IgD-negative memory B cell (primary cell): ENCODE data around the gene CRYGS. TPM values are rescaled to one million over a fixed set of nuclear protein-coding genes. Genes with fewer than 3 reads are reported as not detected.
"Not testable (repeated sequence)": the region's sequence is repeated elsewhere in the genome, so short reads cannot be mapped to it uniquely, and the experiment has no call there.

Source experiments
- H3K27ac Mint-ChIP-seq, 3 donors: one replicate each; pipeline ENCODE4 v1.8.0; 2020 to 2022; ENCODE audit warnings: mild to moderate bottlenecking in 3 of 3, mixed read lengths in 3 of 3, moderate library complexity in 1 of 3
- H3K27me3 Mint-ChIP-seq: one replicate; pipeline ENCODE4 v1.8.0; 2021; ENCODE audit warnings: mixed read lengths
- H3K36me3 Mint-ChIP-seq: one replicate; pipeline ENCODE4 v1.8.0; 2020; ENCODE audit warnings: mild to moderate bottlenecking, mixed read lengths
- H3K4me1 Mint-ChIP-seq, 3 donors: one replicate each; pipeline ENCODE4 v1.8.0; 2020 to 2022; ENCODE audit warnings: mixed read lengths in 3 of 3, mild to moderate bottlenecking in 1 of 3
- H3K4me3 Mint-ChIP-seq, 4 donors: one replicate each; pipeline ENCODE4 v1.8.0; 2020 to 2022; ENCODE audit warnings: mild to moderate bottlenecking in 4 of 4, mixed read lengths in 4 of 4, moderate library complexity in 3 of 4
- H3K9me3 Mint-ChIP-seq, 3 donors: one replicate each; pipeline ENCODE4 v1.8.0; 2020 to 2021; ENCODE audit warnings: mixed read lengths in 3 of 3, mild to moderate bottlenecking in 1 of 3
- polyA plus RNA-seq: library from polyadenylated mRNA; unstranded; fragments of 300-500 nt; fragmentation: Illumina TruSeq; gene quantifications from one replicate; pipeline ENCODE4 v1.2.3, GENCODE V29; 2021

The CRYGS gene
- polyA plus RNA-seq, 1 donor from 2014 or later, result not detected

GRCh38 chr3:186502138-186502948, 41.8 kb downstream of the CRYGS start:
- Mint-ChIP-seq H3K4me3 (no peak overlapping the region), H3K27me3 (peaks cover 7% of the 10 kb centered on the region), H3K27ac (no peak overlapping the region), H3K4me1 (peaks cover 3 to 5% (median 4%) of the 10 kb centered on the region in 3 donors), H3K36me3 (no peaks in the 10 kb centered on the region), H3K9me3 (peaks cover 0 to 5% (median 0%) of the 10 kb centered on the region in 3 donors)

GRCh38 chr3:186499949-186500348, 44.2 kb downstream of the CRYGS start:
- H3K36me3 Mint-ChIP-seq, H3K27ac Mint-ChIP-seq, H3K4me3 Mint-ChIP-seq, H3K4me1 Mint-ChIP-seq, H3K9me3 Mint-ChIP-seq, H3K27me3 Mint-ChIP-seq: not testable (repeated sequence)

DNA sequence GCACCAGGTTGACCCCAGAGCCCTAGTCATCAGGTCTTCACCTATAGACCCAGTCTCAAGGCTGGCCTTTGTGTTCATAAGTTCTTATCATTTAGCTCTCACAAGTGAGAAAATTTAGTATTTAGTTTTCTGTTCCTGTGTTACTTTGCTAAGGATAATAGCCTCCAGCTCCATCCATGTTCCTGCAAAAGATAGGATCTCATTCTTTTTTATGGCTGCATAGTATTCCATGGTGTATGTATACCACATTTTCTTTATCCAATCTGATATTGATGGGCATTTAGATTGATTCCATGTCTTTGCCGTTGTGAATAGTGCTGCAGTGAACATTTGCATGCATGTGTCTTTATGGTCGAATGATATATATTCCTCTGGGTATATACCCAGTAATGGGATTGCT, 46.2 kb downstream of the CRYGS start:
- H3K4me3 Mint-ChIP-seq, H3K36me3 Mint-ChIP-seq, H3K27ac Mint-ChIP-seq, H3K27me3 Mint-ChIP-seq, H3K9me3 Mint-ChIP-seq, H3K4me1 Mint-ChIP-seq: not testable (repeated sequence)

DNA sequence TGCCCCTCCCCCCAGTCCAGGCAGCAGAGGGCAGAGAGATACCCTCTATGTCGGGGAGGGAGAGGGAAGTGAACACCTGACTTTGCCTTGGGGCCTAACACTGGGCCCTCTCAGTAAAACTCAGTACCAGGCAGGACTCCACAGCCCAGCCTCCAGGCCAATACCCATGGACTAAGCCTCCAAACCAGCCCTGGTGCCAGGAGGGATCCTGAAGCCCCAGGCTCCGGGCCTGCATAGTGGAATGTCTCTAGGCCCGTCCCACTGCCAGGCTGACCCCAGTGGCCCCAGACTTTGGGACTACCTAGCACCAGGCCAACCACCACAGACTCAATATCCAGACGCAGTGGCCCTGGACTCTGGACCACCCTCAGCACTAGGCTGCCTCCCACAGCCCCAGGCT, 46.6 kb downstream of the CRYGS start:
- no peaks in the 10 kb centered on the region for H3K36me3 Mint-ChIP-seq
- H3K4me1 Mint-ChIP-seq, result peaks cover 0 to 2% (median 0%) of the 10 kb centered on the region in 3 donors
- H3K9me3 Mint-ChIP-seq, result peaks cover 0 to 5% (median 0%) of the 10 kb centered on the region in 3 donors
- no peak overlapping the region for H3K4me3 Mint-ChIP-seq
- H3K27ac Mint-ChIP-seq, result no peak overlapping the region
- no peaks in the 10 kb centered on the region for H3K27me3 Mint-ChIP-seq

- Mint-ChIP-seq H3K4me3 (peak overlapping the region in 1 of 4 donors; percentile 63), H3K36me3 (no peaks in the 10 kb centered on the region), H3K27ac (no peak overlapping the region), H3K4me1 (peaks cover 0 to 2% (median 0%) of the 10 kb centered on the region in 3 donors), H3K27me3 (no peaks in the 10 kb centered on the region), H3K9me3 (peaks cover 0 to 5% (median 0%) of the 10 kb centered on the region in 3 donors)
Measured at GRCh38 chr3:186496635-186497034, 47.5 kb downstream of the CRYGS start.

- Mint-ChIP-seq H3K9me3 (peaks cover 0 to 5% (median 0%) of the 10 kb centered on the region in 3 donors), H3K36me3 (no peaks in the 10 kb centered on the region), H3K4me1 (peaks cover 0 to 2% (median 0%) of the 10 kb centered on the region in 3 donors), H3K4me3 (no peak overlapping the region), H3K27ac (no peak overlapping the region), H3K27me3 (no peaks in the 10 kb centered on the region)
Measured at GRCh38 chr3:186496016-186496415, 48.2 kb downstream of the CRYGS start.

DNA sequence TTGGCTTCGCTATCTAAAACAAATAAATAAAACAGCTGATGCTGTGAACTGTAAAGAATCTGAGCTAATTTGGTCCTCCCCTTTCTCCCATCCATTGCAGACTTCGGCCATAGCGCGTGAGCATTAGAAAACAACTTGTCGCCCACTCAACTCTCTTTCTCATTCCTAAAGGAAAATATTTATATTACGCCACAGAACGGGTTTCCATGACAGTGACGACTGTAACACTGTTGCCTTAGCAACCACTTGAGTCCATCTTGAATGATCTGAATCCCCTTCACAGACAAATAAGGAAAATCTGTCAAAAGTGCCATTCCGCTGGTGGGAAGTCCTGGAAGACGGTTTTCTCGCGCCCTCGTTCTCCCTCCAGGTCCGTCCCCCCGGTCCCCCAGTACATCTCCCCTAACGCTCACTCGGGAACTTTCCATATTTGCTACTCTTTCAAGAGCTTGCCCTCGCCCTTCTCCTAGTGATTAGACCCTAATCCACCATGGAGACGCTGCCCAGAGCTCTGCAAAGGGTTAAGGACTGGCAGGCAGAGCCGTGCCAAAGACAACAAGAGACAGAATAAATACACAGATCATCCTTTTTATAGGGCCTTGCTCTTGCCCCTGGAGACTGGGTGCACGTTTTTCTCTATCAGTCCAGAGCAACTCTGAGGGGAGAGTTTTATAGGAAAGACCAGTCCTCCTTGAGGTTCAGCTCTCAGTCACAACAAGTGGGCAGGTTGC, 50.5 kb downstream of the CRYGS start:
- no peaks in the 10 kb centered on the region for H3K27me3 Mint-ChIP-seq
- H3K27ac Mint-ChIP-seq, result no peak overlapping the region
- peaks cover 0 to 5% (median 0%) of the 10 kb centered on the region in 3 donors for H3K9me3 Mint-ChIP-seq
- peaks cover 2% of the 10 kb centered on the region for H3K36me3 Mint-ChIP-seq
- peaks cover 0 to 2% (median 1%) of the 10 kb centered on the region in 3 donors for H3K4me1 Mint-ChIP-seq
- H3K4me3 Mint-ChIP-seq, result no peak overlapping the region

- Mint-ChIP-seq H3K4me1 (peaks cover 0 to 2% (median 1%) of the 10 kb centered on the region in 3 donors), H3K4me3 (no peak overlapping the region), H3K9me3 (no peaks in the 10 kb centered on the region), H3K36me3 (peaks cover 2% of the 10 kb centered on the region), H3K27ac (peak overlapping the region in 1 of 3 donors; percentile 37), H3K27me3 (no peaks in the 10 kb centered on the region)
Measured at GRCh38 chr3:186492385-186492984, 51.7 kb downstream of the CRYGS start.

- no peaks in the 10 kb centered on the region for H3K27me3 Mint-ChIP-seq
- peaks cover 0 to 1% (median 0%) of the 10 kb centered on the region in 3 donors for H3K4me1 Mint-ChIP-seq
- no peaks in the 10 kb centered on the region for H3K9me3 Mint-ChIP-seq
- H3K4me3 Mint-ChIP-seq, result no peak overlapping the region
- H3K27ac Mint-ChIP-seq, result no peak overlapping the region
- H3K36me3 Mint-ChIP-seq, result peaks cover 2% of the 10 kb centered on the region
Measured at GRCh38 chr3:186489507-186489906, 54.7 kb downstream of the CRYGS start.

Other genes starting within 250 kb of the CRYGS start
- gene DGKG, start 182.1 kb downstream of the CRYGS start, polyA plus RNA-seq, result 2.5 TPM
- gene TBCCD1, start 23.0 kb upstream of the CRYGS start, polyA plus RNA-seq, result 24.6 TPM
- 45.1 TPM for gene DNAJB11, start 26.3 kb upstream of the CRYGS start, polyA plus RNA-seq
- gene AHSG, start 68.7 kb upstream of the CRYGS start, polyA plus RNA-seq, result not detected
- gene FETUB, start 96.0 kb upstream of the CRYGS start, polyA plus RNA-seq, result not detected
- not detected for gene HRG, start 121.6 kb upstream of the CRYGS start, polyA plus RNA-seq
- not detected for gene KNG1, start 173.0 kb upstream of the CRYGS start, polyA plus RNA-seq
- 220 TPM for gene EIF4A2, start 239.2 kb upstream of the CRYGS start, polyA plus RNA-seq